Peyer's patch (tissue), 4 donors: ENCODE measurements around the gene GNG7. TPM values are rescaled to one million over a fixed set of nuclear protein-coding genes. Genes with fewer than 3 reads are reported as not detected.
A peak's percentile ranks its signal among the peaks of the same experiment; 100 is the strongest.
"Not testable (repeated sequence)": the region's sequence is repeated elsewhere in the genome, so short reads cannot be mapped to it uniquely, and the experiment has no call there.

Experiments
- DNase-seq, 3 donors: peaks; one replicate each; pipeline ENCODE4 v3.0.0-alpha.2; 2017 to 2019
- H3K27ac ChIP-seq, 4 donors: fragments of 200-600 bp; sonication (generic); one replicate each; pipeline ENCODE4 v1.5.1; 2016 to 2019
- H3K27me3 ChIP-seq, 2 donors: fragments of 200-600 bp; sonication (generic); one replicate each; pipeline ENCODE4 v1.5.1; 2019
- H3K36me3 ChIP-seq, 3 donors: fragments of 200-600 bp; sonication (generic); one replicate each; pipeline ENCODE4 v1.5.1; 2016 to 2019
- H3K4me1 ChIP-seq, 4 donors: fragments of 200-600 bp; sonication (generic); one replicate each; pipeline ENCODE4 v1.5.1; 2016 to 2019
- H3K4me3 ChIP-seq, 4 donors: fragments of 200-600 bp; sonication (generic); 1 replicate in 3 of 4; 2 replicates in 1 of 4; pipeline ENCODE4 v1.5.1; 2016 to 2019; ENCODE audit warnings: mild to moderate bottlenecking in 1 of 4
- H3K9me3 ChIP-seq, 4 donors: fragments of 200-600 bp; sonication (generic); one replicate each; pipeline ENCODE4 v1.5.1; 2016 to 2019; ENCODE audit warnings: mild to moderate bottlenecking in 1 of 4
- CTCF ChIP-seq, 6 experiments: fragments of 450-650 bp in 4 of 6; fragments of 200-600 bp in 2 of 6; sonication (generic) in 1 of 6; IDR thresholded peaks; one replicate each; pipeline ENCODE4 v1.5.1; 2017 to 2019; ENCODE audit warnings: antibody characterized with exemption in 6 of 6, mild to moderate bottlenecking in 3 of 6, moderate library complexity in 1 of 6
- POLR2A ChIP-seq, 2 donors: fragments of 450-650 bp; IDR thresholded peaks; one replicate each; pipeline ENCODE4 v1.5.1; 2017; ENCODE audit warnings: antibody characterized with exemption in 2 of 2, mild to moderate bottlenecking in 2 of 2, moderate library complexity in 2 of 2
- total RNA-seq, 4 donors: library from RNA; depleted of rRNA; stranded (reverse); fragments of >200 nt; gene quantifications; one replicate each; pipeline ENCODE4 v1.1.0, GENCODE V29; 2016

Gene GNG7
- total RNA-seq, 4 donors from 2014 or later = 1.2 to 14.9 (median 2.0) TPM

- Histone ChIP-seq H3K4me1 (peaks cover 0 to 24% (median 7%) of the 10 kb centered on the region in 4 donors), H3K27me3 (no peaks in the 10 kb centered on the region), H3K9me3 (no peaks in the 10 kb centered on the region), H3K4me3 (no peak overlapping the region), H3K27ac (no peak overlapping the region), H3K36me3 (no peaks in the 10 kb centered on the region)
- TF ChIP-seq CTCF (IDR thresholded peaks at IDR 0.05) (no peak), POLR2A (IDR thresholded peaks at IDR 0.05) (no peak)
- peak in 1 of 3 donors; percentile 41 for DNase-seq
Observed at GRCh38 chr19:2573916-2574315, 128.6 kb downstream of the GNG7 start.

- peaks cover 0 to 16% (median 0%) of the 10 kb centered on the region in 4 donors for H3K4me1 ChIP-seq
- not testable (repeated sequence) for H3K27me3 ChIP-seq, H3K36me3 ChIP-seq, H3K9me3 ChIP-seq, H3K4me3 ChIP-seq, H3K27ac ChIP-seq
- peak in 1 of 3 donors; percentile 6 for DNase-seq
Observed at GRCh38 chr19:2572152-2572551, 130.3 kb downstream of the GNG7 start.

GRCh38 chr19:2569596-2570465 lies 132.7 kb downstream of the GNG7 start:
- H3K27ac ChIP-seq = no peak overlapping the region
- H3K4me1 ChIP-seq = peaks cover 0 to 4% (median 0%) of the 10 kb centered on the region in 4 donors
- H3K4me3 ChIP-seq = no peak overlapping the region
- H3K9me3 ChIP-seq = no peaks in the 10 kb centered on the region
- H3K27me3 ChIP-seq = no peaks in the 10 kb centered on the region
- no peak for TF ChIP-seq CTCF (IDR thresholded peaks at IDR 0.05)
- TF ChIP-seq POLR2A (IDR thresholded peaks at IDR 0.05) = no peak
- peak in 2 of 3 donors; percentile 35 to 36 for DNase-seq
- H3K36me3 ChIP-seq = no peaks in the 10 kb centered on the region

- DNase-seq = no peak
- no peaks in the 10 kb centered on the region for H3K9me3 ChIP-seq
- H3K36me3 ChIP-seq = no peaks in the 10 kb centered on the region
- no peak overlapping the region for H3K4me3 ChIP-seq
- H3K4me1 ChIP-seq = peaks cover 0 to 4% (median 0%) of the 10 kb centered on the region in 4 donors
- H3K27ac ChIP-seq = no peak overlapping the region
- no peaks in the 10 kb centered on the region for H3K27me3 ChIP-seq
- TF ChIP-seq POLR2A (IDR thresholded peaks at IDR 0.05) (no peak), CTCF (IDR thresholded peaks at IDR 0.05) (no peak)
Observed at GRCh38 chr19:2567996-2568395, 134.5 kb downstream of the GNG7 start.

GRCh38 chr19:2567580-2567979 lies 134.9 kb downstream of the GNG7 start:
- no peak for TF ChIP-seq CTCF (IDR thresholded peaks at IDR 0.05)
- no peak for TF ChIP-seq POLR2A (IDR thresholded peaks at IDR 0.05)
- H3K4me1 ChIP-seq = peaks cover 0 to 4% (median 0%) of the 10 kb centered on the region in 4 donors
- peak in 1 of 3 donors; percentile 67 for DNase-seq
- H3K36me3 ChIP-seq = no peaks in the 10 kb centered on the region
- no peaks in the 10 kb centered on the region for H3K9me3 ChIP-seq
- no peak overlapping the region for H3K4me3 ChIP-seq
- H3K27ac ChIP-seq = peak overlapping the region in 2 of 4 donors; percentile 27 to 39
- H3K27me3 ChIP-seq = no peaks in the 10 kb centered on the region

- H3K4me3 ChIP-seq, H3K36me3 ChIP-seq, H3K4me1 ChIP-seq, DNase-seq, H3K27ac ChIP-seq, H3K9me3 ChIP-seq, H3K27me3 ChIP-seq: not testable (repeated sequence)
Observed at GRCh38 chr19:2563546-2563945, 138.9 kb downstream of the GNG7 start.
